ENCODE results near the gene RBM4B.

RBM4B gene

GRCh38 chr11:66687831-66688281, 10.2 kb upstream of the RBM4B start:
- in situ Hi-C loops (cut with MboI; ENCODE audit: low sequenced_read_pairs) = no loop called here

GRCh38 chr11:66686801-66687750, 9.4 kb upstream of the RBM4B start:
- in situ Hi-C loops (cut with MboI; ENCODE audit: low sequenced_read_pairs) = no loop called here

- in situ Hi-C loops (cut with MboI; ENCODE audit: low sequenced_read_pairs) = no loop called here
These were observed 8.6 kb upstream of the RBM4B start for GRCh38 chr11:66686100-66686785.

GRCh38 chr11:66685276-66686099, 7.8 kb upstream of the RBM4B start:
- in situ Hi-C loops (cut with MboI; ENCODE audit: low sequenced_read_pairs) = no loop called here

- in situ Hi-C loops (cut with MboI; ENCODE audit: low sequenced_read_pairs) = no loop called here
These were observed 6.9 kb upstream of the RBM4B start for GRCh38 chr11:66684635-66685034.

DNA sequence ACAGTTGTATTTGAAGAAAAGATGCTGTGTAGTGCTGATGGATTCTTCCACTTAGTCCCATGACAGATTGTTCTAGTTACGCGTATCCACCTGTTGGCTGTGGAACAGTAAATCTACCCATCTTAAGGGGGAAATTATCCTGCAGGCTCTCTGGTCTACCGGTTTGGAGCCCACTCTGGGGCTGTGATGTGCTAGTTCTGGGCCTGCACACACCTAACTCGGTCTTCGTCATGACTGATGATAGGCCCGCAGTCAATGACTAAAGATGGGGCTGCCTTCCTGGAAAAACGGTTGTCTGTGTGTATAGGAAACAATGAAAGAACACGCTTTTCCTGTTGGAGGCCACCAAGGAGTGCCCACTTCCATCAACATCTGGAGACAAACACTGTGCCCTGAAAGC, 6.2 kb upstream of the RBM4B start:
- in situ Hi-C loops (cut with MboI; ENCODE audit: low sequenced_read_pairs) = no loop called here

DNA sequence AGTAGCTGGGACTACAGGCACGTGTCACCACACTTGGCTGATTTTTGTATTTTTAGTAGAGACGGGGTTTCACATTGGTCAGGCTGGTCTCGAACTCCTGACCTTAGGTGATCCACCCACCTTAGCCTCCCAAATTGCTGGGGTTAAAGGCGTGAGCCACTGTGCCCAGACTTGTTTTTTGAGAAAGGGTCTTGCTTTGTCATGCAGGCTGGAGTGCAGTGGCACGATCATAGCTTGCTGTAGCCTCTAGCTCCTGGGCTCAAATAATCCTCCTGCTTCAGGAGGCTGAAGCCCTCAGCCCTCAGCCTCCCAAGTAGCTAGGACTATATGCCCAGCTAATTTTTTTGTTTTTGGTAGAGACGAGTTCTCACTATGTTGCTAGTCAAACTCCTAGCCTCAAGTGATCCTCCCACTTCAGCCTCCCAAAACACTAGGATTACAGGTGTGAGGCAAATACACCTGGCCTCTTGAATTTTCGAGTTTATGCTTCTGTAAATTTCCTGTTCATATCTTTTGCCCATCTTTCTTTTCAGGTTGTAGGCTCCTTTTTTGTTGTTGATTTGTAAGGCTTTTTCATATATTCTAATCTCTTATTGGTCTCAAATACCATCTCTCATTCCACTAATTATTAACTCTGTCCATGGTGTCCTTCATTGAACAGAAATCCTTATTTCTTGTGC, 3.4 kb upstream of the RBM4B start:
- in situ Hi-C loops (cut with MboI; ENCODE audit: low sequenced_read_pairs) = no loop called here

- in situ Hi-C loops (cut with MboI; ENCODE audit: low sequenced_read_pairs) = no loop called here
These were observed 622 bp downstream of the RBM4B start for GRCh38 chr11:66676931-66677598.

- in situ Hi-C loops (cut with MboI; ENCODE audit: low sequenced_read_pairs) = no loop called here
These were observed 1.3 kb downstream of the RBM4B start for GRCh38 chr11:66676282-66676919.

DNA sequence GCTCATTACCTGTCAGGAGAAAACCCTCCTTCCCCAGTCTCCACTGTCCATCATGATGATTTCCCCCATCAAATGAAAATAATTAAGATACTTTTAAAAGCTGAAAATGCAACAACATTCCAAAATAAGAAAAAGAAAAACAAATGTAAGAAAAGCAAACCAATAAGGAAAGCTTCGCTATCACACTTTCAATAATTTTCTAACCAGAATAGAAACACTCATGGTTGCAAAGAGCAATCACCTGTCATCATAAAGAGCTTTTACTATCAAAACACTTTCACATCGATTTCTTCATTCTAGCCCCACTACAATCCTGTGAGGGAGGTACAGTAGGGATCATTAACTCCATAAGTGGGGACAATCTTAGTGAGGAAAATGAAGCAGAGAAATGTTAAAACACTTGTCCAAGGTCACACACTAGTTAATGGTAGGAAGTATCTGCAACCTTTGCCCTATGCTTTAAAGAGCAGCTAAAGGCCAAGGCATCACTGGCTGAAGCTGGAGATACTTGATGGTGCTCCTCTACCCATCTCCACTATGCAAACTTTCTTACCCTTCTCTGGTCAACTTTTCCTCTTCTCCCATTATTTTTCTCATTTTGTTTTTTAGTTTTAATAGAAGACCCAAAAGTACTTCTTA, 2.6 kb downstream of the RBM4B start:
- in situ Hi-C loops (cut with MboI; ENCODE audit: low sequenced_read_pairs) = no loop called here

DNA sequence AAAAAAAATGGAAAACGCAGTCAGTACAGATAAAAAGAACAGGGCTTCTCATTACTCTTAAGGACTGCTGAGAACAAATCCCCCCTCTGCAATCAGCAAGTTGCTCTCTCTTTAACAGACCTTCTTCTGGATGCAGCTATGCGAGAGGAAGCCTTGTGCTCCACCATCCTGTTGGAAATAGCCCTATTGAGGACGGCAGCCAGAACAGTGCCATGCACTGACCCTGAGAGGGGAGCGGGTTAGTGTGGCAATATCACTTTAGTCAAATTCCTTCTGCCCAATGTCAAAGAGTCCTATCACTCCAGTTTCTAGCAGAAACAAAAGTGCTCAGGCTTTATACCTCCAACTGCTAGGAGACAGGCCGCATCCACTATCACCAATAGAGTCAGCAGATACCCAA, 6.9 kb downstream of the RBM4B start:
- in situ Hi-C loops (cut with MboI; ENCODE audit: low sequenced_read_pairs) = no loop called here

GRCh38 chr11:66665369-66665768, 12.3 kb downstream of the RBM4B start:
- in situ Hi-C loops (cut with MboI; ENCODE audit: low sequenced_read_pairs) = no loop called here

GRCh38 chr11:66663741-66664296, 13.9 kb downstream of the RBM4B start:
- in situ Hi-C loops (cut with MboI; ENCODE audit: low sequenced_read_pairs) = no loop called here

DNA sequence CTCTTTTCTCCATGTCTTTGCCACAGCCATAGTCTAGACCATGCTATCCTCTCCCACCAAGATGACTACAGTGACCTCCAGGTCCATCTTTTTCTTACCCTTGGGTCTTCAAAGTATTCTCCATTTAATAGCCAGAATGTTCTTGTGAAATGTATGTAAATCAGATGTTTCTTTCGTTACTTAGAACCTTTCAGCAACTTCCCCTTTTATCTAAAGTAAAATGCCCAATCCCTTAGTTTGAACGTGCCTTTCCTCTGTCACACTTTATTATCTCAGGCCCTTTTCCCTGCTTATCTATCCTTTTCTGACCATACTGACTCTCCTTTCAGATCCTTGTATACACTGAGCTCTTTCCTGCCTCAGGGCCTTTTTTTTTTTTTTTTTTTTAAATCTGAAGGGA, 17.9 kb downstream of the RBM4B start:
- in situ Hi-C loops (cut with MboI; ENCODE audit: low sequenced_read_pairs) = no loop called here

GRCh38 chr11:66653123-66653522, 24.6 kb downstream of the RBM4B start:
- in situ Hi-C loops (cut with MboI; ENCODE audit: low sequenced_read_pairs) = no loop called here

DNA sequence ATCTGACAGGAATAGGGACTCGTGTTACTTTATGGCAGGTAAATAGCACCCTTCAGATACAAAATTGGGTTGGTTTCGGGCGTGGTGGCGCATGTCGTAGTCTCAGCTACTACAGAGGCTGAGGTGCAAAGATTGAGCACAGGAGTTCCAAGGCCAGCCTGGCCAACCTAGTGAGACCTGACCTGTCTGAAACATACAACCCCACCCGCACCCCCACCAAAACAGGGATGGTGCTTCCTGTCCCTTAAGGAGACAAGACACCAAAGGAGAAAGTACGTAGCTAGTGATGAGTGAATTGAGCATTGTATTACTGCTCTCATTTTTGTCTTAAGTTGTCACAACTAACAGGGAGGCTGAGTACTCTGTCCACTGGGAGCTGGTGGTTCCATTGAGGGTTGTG, 25.0 kb downstream of the RBM4B start:
- in situ Hi-C loops (cut with MboI; ENCODE audit: low sequenced_read_pairs) = no loop called here

GRCh38 chr11:66651016-66651415, 26.7 kb downstream of the RBM4B start:
- in situ Hi-C loops (cut with MboI; ENCODE audit: low sequenced_read_pairs) = no loop called here

- in situ Hi-C loops (cut with MboI; ENCODE audit: low sequenced_read_pairs) = no loop called here
These were observed 27.8 kb downstream of the RBM4B start for GRCh38 chr11:66649903-66650302.

GRCh38 chr11:66646828-66647227, 30.9 kb downstream of the RBM4B start:
- in situ Hi-C loops (cut with MboI; ENCODE audit: low sequenced_read_pairs) = no loop called here
